Measurements from ENCODE around the gene UGP2.

The UGP2 gene

GRCh38 chr2:63866009-63866709, 24.5 kb downstream of the UGP2 start:
- no peak for DNase-seq

DNA sequence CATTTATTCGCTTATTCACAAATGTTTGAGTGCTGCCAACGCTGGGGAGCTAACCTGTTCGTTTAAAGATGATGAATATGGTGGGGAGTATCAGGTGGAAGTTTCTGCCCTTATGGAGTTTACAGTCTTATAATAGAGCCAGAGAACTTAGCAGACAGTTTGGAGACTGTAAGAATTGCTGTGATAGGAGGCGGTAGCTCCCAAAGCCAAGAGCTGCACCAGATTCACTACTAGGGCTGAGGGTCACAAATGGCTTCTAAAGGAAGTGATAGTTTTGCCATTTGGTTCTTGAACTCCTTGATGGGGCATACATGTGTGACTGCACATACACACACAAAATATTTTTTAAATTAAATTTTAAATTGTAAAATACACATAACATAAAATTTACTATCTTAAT, 29.0 kb downstream of the UGP2 start:
- DNase-seq = no peak

DNA sequence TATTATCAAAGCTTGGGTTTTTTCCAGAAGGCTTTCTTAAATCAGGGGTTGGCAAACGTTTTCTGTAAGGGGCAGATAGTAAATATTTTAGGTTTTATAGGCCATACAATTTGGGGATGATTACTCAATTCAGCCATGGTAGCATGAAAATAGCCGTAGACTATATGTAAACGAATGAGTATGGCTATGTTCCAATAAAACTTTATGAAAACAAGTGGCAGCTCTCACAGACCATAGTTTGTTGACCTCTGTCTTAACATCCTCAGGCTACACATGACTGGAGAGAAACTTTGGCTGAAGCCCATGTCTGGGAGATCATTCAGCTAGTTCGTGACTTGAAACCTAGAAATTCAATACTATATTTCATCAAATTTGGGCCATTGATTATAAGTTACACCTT, 30.2 kb downstream of the UGP2 start:
- DNase-seq = no peak

GRCh38 chr2:63872571-63873328, 31.1 kb downstream of the UGP2 start:
- DNase-seq = no peak

DNA sequence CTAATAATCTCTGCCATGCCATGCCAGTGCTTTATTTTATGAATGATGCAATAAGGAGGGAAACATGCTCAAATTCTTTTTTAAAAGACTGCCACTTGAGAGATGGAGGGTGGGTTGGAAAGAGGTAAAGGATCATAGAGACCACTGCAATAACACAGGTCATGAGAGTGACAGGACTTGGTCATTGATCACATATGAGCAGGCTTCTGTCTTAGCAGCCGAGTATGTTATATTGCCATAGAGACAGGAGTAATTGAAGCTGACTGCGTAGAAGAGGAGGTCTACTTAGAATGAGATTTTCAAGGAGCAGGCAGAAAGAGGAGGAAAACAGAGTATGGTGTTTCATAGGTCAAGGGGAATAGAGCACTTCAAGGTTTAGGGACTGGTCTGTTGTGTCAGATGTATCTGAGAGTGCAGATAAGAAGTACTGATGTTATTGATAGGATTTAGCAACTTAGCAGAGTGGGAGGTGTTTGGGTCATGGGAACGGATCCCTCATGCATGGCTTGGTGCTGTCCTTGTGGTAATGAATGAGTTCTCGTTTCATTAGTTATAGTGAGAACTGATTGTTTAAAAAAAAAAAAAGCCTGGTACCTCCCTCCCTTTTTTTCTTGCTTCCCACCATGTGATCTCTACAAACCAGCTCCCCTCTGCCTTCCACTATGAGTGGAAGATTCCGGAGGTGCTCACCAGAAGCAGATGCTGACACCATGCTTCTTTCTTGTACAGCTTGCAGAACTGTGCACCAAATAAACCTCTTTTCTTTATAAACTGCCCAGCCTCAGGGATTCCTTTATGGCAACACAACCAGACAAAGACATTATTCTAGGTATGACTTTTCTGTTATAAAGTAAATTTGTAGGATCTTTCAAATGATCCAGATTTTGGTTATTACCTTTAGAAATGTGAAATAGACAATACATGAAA, 32.8 kb downstream of the UGP2 start:
- no peak for DNase-seq

- no peak for DNase-seq
Measured at GRCh38 chr2:63875131-63875527, 33.4 kb downstream of the UGP2 start.

DNA sequence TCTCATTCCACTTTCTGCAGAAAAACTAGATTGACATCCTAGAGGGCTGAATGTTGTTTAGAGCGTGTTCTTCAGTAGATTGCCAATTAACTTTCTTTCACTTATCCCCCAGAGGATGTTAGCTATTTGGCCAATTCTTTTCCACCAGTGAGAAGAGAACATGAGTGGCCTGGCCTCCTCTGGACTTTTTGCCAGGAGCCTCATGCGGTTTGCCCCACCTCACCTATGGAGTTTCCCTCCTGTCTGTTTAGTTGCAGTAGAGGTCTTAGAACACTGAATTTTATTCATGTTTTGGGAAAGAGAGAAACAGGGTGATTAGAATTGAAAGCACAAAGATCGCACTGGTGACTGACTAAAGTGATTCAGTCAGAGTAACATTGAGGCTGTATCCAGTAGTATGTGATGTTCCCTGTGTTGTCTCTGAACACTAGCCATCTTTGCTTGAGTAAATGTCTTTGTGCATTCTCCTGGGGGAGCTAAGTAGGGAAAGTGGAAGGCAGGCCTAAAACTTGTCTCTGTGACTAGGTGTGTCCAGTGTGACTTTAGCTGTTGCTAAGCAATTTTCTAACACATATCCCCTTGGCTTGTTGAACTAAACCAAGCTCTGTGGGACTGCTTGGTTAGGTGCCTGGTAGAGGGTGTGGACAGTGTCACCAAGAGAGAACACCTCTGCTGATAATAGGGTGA, 34.0 kb downstream of the UGP2 start:
- no peak for DNase-seq

- DNase-seq = no peak
Measured at GRCh38 chr2:63876311-63876710, 34.6 kb downstream of the UGP2 start.

- DNase-seq = no peak
Measured at GRCh38 chr2:63878486-63878885, 36.8 kb downstream of the UGP2 start.

GRCh38 chr2:63879876-63880433, 38.3 kb downstream of the UGP2 start:
- DNase-seq = no peak

- DNase-seq = no peak
Measured at GRCh38 chr2:63880625-63881024, 38.9 kb downstream of the UGP2 start.

DNA sequence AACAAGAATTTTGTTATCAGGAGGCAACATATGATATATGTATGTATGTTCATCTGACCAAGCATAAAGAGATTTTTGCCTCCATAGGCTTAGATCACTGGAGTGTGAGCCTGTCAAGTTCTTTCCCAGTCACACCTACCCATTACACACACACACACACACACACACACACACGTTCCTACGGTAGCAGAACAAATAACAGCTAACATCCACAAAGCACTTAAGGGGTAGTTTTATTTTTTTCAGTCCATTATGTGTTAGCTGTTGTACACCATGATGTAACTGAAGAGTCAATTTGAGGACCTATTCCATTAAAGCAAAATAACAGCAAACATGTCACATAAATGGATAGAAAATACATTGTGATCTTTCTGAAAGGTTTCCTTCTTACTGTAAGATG, 39.5 kb downstream of the UGP2 start:
- DNase-seq = no peak

DNA sequence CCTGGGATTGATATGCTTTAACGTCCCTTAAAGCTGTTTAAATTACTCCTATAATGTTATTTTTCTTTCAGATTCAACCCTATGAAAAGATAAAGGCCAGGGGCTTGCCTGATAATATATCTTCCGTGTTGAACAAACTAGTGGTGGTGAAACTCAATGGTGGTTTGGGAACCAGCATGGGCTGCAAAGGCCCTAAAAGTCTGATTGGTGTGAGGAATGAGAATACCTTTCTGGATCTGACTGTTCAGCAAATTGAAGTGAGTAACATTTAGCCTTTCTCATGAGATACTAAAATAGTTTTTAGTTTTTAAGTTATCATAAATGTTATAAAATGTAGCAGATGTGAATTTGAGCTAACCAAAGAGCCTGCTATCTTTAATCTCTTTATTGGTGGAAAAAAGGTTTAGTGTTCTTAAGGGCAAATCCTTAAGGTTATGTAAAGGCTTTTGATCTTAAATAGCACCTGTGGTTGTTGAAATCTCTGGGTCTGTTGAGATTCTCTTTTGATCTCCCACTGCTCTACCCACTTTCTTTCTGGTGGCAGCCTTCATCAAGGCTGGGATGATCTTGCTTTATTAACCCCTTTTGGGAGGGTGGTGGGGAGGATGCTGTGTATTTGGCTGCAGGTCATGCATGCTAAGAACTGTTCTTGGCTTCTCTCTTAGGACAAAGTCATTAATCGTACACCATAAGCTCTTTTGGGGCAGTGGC, 40.9 kb downstream of the UGP2 start:
- DNase-seq = no peak

DNA sequence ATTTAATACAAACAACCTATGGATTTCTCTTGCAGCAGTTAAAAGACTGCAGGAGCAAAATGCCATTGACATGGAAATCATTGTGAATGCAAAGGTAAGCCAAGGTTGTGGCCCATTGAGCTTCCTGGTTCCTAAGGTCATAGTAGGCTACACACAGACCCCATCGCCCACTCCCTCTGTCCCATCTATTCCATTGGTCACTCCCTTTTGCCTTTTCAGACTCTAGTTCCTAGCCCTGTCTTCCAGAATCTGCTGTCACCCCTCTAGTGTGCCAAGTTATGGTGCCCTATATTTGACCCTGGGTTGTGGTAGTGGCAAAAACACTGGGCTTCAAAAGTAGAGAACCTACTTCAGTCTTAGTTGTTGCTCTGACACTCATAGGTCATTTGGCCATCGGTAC, 44.7 kb downstream of the UGP2 start:
- DNase-seq = no peak

DNA sequence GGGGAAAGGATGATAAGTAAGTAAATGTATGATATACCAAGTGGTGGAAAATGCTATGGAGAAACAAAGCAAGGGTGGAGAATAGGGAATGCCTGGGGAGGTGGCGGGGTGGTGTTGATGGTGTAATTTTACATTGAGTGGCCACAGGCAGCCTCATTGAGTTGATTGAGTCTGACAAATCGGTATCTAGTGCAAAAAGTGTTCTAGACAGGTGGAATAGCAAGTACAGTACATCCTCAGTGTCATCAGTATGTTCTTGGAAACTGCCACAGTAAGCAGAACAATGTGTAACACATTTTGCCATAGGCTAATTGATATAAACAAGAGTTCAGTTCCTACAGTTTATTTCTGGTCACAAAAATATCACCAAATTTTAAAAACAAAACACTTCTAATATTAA, 46.4 kb downstream of the UGP2 start:
- DNase-seq = no peak

GRCh38 chr2:63888490-63889402, 47.0 kb downstream of the UGP2 start:
- DNase-seq = peak; percentile 4

GRCh38 chr2:63890678-63891077, 49.0 kb downstream of the UGP2 start:
- DNase-seq = no peak

DNA sequence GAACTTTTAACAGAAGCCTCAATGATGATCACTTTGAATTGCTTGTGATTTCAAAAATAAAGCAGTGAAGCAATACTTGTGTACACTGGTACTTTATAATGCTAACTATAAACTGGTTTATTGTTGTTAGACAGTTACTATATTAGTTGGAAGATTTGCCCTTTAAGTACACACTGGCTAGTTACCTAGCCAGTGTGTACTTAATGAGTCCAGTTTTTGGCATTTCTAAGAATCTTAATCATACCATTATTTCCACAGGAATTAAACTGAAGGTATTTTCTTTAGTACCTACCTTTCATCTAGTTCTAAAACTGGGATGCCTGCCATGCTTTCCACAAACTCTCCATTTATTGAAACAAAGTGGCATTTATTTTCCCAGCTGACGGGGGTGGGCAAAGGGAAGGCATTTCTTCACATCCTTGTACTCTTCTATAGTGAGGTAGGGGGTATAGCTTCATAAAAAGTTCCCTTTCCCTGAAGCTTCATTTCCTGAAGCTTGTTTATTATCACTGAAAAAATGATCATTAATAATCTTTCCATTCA, 49.9 kb downstream of the UGP2 start:
- DNase-seq = no peak

- DNase-seq = no peak
Measured at GRCh38 chr2:63893163-63893562, 51.5 kb downstream of the UGP2 start.

DNA sequence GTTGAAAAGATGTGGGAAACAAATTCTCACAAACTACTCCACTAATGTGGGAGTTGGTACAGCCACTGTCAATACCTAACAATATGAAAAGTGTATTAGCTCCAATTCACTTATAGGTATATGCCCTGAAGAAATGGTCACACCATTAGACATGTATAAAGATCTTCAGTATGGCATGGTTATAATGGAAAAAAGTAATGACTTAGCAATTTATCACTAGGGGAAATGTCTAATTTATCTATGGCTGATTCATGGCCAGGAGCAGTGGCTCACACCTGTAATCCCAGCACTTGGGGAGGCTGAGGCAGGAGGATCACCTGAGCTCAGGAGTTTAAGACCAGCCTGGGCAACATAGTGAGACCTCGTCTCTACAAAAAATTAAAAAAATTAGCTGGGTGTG, 52.5 kb downstream of the UGP2 start:
- DNase-seq = no peak
